Ramos (cell line): ENCODE data around the gene HCAR1.
"Not testable (repeated sequence)": the region's sequence is repeated elsewhere in the genome, so short reads cannot be mapped to it uniquely, and the experiment has no call there.

Experiments used
- in situ Hi-C: fragments of 300-500 bp; cut with MboI; formaldehyde crosslinking; loops from one replicate; pipeline ENCODE4 v1.14.3; 2022; ENCODE audit warnings: low sequenced_read_pairs; ENCODE audit not compliant: unreplicated experiment

HCAR1 gene

DNA sequence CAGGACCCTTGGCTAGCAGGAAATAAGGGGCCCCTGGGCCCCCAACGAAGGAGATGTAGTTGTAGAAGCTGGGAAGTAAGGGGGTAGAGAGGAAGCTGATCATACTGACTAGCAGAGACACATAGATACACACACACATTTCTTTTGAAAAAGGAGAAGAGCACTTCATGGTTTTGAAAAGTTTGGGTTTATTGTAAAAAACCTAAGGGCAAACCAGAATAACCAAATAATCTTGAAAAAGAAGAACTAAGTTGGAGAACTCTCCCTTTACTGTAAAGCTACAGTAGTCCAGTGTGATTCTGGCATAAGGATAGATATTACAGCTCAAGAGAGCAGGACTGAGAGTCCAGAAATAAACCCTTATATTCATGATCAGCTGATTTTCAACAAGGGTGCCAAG is 8.3 kb downstream of the HCAR1 start:
- in situ Hi-C loops: no loop called here

DNA sequence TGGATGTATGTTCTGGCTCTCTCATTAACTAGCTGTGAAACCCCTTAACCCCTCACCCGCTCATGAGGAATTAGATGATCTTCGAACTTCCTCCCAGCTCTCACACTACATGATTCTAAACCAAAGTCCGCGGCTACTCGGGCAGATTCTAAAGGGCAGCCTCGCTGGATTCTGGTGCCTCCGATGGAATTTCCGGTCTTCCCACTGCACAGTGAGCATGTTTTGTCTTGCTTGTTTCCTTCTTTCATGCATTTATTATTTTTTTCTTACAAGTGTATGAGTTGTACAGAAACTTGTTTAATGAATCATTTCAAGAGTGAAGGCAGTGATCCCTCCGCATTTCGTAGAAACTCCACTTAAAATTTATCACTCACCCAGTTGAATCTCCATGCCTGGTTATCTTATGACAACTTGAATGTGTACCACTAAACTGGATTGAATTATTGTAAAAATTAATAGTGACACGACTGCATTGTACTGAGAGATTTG is 9.5 kb downstream of the HCAR1 start:
- in situ Hi-C loops: no loop called here

- in situ Hi-C loops: not testable (repeated sequence)
Observed at GRCh38 chr12:122716658-122717057, 14.0 kb downstream of the HCAR1 start, which contains the start of gene HCAR3. Gene HCAR3 (minus strand): TSS chr12:122716811. CDS start chr12:122716737, 74 bp downstream.

- in situ Hi-C loops: not testable (repeated sequence)
Observed at GRCh38 chr12:122715211-122715610, 15.4 kb downstream of the HCAR1 start.

- in situ Hi-C loops: not testable (repeated sequence)
Observed at GRCh38 chr12:122713491-122714188, 17.0 kb downstream of the HCAR1 start.

DNA sequence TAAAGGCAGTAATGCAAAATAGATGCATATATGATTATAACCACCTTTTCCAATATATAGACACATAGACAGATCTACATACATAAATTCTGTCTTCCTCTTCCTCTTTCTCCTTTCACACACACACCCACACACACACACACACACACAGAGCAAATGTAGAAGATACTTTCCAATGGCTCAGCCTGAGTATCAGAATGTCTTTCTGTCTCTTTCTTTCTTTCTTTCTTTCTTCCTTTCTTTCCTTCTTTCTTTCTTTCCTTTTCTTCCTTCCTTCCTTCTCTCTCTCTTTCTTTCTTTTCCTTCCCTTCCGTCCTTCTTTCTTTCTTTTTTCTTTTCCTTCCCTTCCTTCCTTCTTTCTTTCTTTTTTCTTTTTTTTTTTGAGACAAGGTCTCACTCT is 19.4 kb downstream of the HCAR1 start:
- in situ Hi-C loops: not testable (repeated sequence)

- in situ Hi-C loops: not testable (repeated sequence)
Observed at GRCh38 chr12:122710341-122710740, 20.3 kb downstream of the HCAR1 start.

- in situ Hi-C loops: not testable (repeated sequence)
Observed at GRCh38 chr12:122709287-122709686, 21.4 kb downstream of the HCAR1 start.

GRCh38 chr12:122703841-122704240 is 26.8 kb downstream of the HCAR1 start:
- in situ Hi-C loops: not testable (repeated sequence)

DNA sequence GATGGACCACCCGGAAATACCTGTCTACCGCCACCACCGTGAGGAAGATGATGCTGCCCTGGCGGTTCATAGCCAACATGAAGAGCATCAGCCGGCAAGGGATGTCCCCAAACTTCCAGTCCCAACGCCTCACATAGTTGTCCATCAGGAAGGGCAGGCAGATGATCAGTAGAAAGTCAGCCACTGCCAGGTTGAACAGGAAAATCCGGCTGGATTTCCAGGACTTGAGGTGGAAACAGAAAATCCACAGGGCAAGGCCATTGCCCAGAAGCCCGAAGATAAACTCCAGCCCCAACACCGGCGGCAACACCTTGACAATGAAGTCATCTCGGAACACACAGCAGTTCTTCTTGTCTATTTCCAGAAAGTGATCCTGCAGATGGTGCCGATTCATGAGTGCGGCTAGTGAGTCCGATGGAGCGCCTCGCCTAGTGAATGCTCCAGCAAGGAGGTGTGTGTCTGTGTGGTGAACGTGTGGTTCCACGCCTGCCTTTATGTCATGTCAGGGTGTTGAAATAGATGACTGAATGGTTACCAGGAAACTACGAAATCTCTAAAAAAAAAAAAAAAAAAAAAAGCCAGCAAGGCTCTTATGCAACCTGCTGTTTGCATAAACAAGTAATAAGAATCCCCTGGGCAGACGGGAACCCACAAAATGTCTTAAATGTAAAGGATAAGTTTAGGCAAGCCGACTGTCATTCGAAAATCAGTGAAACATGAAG is 27.6 kb downstream of the HCAR1 start, which contains the start of gene HCAR2:
TSS of gene HCAR2 (minus strand) at position 468 of the 722 bp plus-strand sequence. CDS start at position 394, 74 bp downstream.
- in situ Hi-C loops: not testable (repeated sequence)

DNA sequence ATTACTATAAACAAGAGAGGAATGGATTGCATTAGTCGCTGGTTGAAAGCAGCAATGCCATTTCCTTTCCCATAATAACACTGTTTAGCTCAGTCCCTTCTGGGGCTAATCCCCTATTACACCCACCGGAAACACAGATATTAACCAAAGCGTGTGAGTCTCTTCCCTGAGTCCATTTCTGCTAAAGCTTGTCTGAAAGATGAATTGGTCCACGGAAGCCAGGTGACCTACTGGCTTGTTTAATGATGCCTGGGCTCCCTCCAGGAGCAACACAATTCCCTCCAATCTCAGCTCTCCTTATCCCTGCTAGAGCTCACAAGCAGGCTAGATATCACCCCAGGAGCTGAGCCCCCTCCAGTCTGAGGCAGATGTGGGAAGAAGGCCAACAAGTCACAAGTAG is 29.2 kb downstream of the HCAR1 start:
- in situ Hi-C loops: not testable (repeated sequence)

DNA sequence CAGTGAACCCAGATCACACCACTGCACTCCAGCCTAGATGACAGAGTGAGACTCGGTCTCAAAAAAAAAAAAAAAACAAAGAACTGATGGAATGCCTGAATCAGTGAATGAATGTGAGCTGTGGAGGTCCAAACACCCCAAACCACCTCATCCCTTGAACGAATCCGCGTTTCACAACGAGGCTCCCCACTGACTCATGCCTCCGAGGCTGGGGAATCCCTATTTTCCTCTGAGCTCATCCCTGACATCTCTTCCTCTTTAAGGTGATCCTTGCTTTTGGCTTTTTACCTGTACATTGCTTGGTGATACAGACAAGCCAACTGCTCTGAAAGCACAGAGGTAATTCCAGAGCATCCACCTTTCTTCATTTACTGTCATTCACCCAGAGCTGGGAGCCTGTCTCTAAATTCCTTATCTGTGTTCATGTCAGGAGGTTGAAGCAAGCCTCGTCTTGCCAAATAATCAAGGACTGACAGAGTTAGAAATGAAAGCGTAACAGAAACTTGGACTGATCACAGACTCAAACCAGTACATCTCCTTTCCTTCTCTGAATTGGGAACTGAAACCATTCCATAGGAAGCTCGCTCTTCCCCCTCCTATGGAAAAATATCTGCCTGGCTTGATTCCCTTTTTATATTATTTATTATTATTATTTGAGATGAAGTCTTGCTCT is 30.5 kb downstream of the HCAR1 start:
- in situ Hi-C loops: not testable (repeated sequence)

DNA sequence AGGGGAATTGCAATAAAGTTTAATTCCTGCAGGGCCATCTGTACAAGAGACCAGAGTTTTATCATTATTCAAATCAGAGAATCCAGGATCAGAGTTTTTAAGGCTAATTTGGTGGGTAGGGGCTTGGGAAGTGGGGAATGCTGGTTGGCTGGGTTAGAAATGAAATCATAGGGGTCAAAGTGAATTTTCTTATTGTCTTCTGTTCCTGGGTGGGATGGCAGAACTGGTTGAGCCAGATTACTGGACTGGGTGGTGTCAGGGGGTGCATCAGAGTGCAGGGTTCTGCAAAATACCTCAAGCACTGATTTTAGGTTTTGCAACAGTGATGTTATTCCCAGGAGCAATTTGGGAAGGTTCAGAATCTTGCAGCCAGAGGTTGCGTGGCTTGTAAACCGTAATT is 33.7 kb downstream of the HCAR1 start:
- in situ Hi-C loops: not testable (repeated sequence)

- in situ Hi-C loops: no loop called here
Observed at GRCh38 chr12:122691566-122691965, 39.1 kb downstream of the HCAR1 start.

DNA sequence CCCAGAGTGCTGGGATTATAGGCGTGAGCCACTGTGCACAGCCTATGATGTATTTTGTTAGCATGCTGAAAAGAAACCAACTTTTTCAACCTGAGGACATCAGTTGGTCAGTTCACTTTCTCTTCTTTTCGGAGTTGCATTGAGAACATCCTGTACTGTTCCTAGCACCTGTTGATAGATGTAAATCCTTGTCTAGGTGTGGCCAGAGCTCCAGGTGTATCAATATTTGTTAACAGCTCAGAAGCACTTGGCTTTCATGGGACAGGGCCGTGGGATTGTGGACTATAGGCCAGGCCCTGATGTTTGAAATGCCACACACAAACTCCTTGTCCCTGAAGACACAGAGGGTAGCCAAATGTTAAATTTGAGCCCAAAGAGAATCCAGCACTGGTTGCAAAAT is 42.4 kb downstream of the HCAR1 start:
- in situ Hi-C loops: no loop called here

DNA sequence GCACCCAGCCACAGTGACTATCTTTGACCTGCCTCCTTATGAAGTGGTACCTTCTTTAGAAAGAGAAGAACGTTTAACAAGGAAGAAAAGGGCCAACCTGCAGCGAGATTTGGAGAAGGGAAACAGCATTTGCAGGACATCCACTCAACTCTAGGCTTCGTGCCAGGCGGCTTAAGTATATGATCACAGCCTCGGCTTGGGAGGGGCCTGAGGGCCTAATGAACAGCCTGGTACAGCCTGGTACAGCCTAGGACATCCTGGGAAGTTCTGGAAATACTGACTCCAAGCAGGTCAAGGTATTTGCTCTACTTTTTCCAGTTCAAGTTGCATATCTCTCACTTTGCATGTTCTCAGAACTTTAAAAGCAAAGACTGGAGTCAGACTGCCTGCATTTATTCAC is 43.6 kb downstream of the HCAR1 start:
- in situ Hi-C loops: no loop called here

- in situ Hi-C loops: no loop called here
Observed at GRCh38 chr12:122686538-122686937, 44.1 kb downstream of the HCAR1 start.

DNA sequence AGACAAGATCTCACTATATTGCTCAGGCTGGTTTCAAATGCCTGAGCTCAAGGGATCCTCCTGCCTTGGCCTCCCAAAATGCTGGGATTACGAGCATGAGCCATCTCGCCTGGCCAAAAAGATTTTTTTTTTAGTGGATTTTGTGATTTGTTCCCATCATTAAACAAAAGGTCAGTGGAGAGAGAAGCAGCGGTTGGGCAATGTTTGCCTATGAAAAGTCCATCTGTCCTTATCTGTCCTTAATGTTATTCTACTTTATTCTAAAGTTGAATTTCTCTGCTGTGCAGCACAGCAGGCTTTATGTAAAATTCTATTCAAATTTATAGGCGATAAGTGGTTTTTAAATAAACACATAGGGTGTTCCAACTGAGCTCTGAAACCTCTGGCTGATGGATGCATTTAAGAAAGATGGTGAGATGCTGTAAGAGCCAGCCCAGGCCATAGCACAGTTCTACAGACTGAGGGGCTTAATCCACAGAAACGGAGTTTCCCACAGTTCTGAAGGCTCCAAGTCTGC is 46.3 kb downstream of the HCAR1 start:
- in situ Hi-C loops: no loop called here

DNA sequence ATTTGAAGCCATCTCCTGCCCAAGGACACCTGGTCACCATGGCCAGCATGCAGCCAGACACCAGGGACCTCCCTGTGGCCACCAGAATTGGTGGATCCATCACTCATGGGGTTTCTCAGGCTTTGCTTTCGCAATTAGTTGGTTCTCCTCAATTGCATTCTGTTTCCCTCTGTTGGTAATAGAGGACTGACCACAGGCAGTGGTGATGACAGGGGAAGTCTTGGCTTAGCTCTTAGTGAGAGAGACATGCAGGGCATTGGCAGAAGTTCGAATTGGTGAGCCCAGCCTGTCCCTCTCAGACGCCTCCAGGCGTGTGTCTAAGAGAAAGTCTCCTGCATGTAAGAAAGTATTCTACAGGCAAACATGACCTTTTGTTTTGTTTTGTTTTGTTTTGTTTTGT is 48.8 kb downstream of the HCAR1 start:
- in situ Hi-C loops: no loop called here

DNA sequence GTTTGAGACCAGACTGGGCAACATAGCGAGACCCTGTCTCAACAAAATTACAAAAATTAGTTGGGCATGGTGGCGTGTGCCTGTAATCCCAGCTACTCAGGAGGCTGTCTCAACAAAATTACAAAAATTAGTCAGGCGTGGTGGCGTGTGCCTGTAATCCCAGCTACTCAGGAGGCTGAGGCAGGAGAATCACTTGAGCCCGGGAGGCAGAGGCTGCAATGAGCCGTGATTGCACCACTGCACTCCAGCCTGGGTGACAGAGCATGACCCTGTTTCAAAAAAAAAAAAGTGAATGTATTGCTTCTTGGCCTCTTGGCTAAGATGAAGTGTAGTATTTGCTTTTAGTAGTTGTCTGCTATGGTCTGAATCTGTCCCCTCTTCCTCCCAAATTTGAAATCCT is 49.7 kb downstream of the HCAR1 start:
- in situ Hi-C loops: not testable (repeated sequence)

GRCh38 chr12:122676781-122677180 is 53.9 kb downstream of the HCAR1 start:
- in situ Hi-C loops: not testable (repeated sequence)
